Upper lobe of left lung (tissue), 6 donors: ENCODE results near the gene EPHA4. TPM values are rescaled to one million over a fixed set of nuclear protein-coding genes. Genes with fewer than 3 reads are reported as not detected.

Source experiments
- ATAC-seq, 2 donors: fragments of 200-7000 bp; cut with Tn5 transposase; one replicate each; pipeline ENCODE4 v1.9.1; 2022; ENCODE audit warnings: mild to moderate bottlenecking in 2 of 2, moderate library complexity in 2 of 2; ENCODE audit not compliant: low FRiP score in 2 of 2
- DNase-seq, 2 donors: peaks; one replicate each; pipeline ENCODE4 v3.0.0-alpha.2; 2019 to 2020
- H3K27ac ChIP-seq, 4 donors: fragments of 200-600 bp; sonication (generic); one replicate each; pipeline ENCODE4 v1.5.1; 2016 to 2019
- H3K27me3 ChIP-seq, 4 donors: fragments of 200-600 bp; sonication (generic); one replicate each; pipeline ENCODE4 v1.5.1; 2017 to 2019
- H3K36me3 ChIP-seq, 4 donors: fragments of 200-600 bp; sonication (generic); one replicate each; pipeline ENCODE4 v1.5.1; 2016 to 2019
- H3K4me1 ChIP-seq, 4 donors: fragments of 200-600 bp; sonication (generic); one replicate each; pipeline ENCODE4 v1.5.1; 2018 to 2019
- H3K4me3 ChIP-seq, 4 donors: fragments of 200-600 bp; sonication (generic); one replicate each; pipeline ENCODE4 v1.5.1; 2017 to 2019; ENCODE audit warnings: mild to moderate bottlenecking in 2 of 4, moderate library complexity in 1 of 4
- H3K9me3 ChIP-seq, 4 donors: fragments of 200-600 bp; sonication (generic); one replicate each; pipeline ENCODE4 v1.5.1; 2018 to 2019
- EP300 ChIP-seq, 4 donors: sonication (generic); formaldehyde crosslinking; IDR thresholded peaks; one replicate each; pipeline ENCODE4 v1.5.1; 2017; ENCODE audit warnings: antibody characterized with exemption in 4 of 4, control low read depth in 2 of 4
- POLR2A ChIP-seq, 4 donors: fragments of 450-650 bp; IDR thresholded peaks; one replicate each; pipeline ENCODE4 v1.5.1; 2016 to 2017; ENCODE audit warnings: antibody characterized with exemption in 4 of 4, mild to moderate bottlenecking in 2 of 4
- POLR2AphosphoS5 ChIP-seq, 2 donors: sonication (generic); formaldehyde crosslinking; IDR thresholded peaks; one replicate each; pipeline ENCODE4 v1.5.1; 2017; ENCODE audit warnings: antibody characterized with exemption in 2 of 2
- WGBS, 2 donors: methylation state at CpG; one replicate each; pipeline ENCODE4 v1.1.5; 2017 to 2018; 5-methylcytosine and 5-hydroxymethylcytosine counted together
- total RNA-seq, 6 donors: library from RNA; depleted of rRNA in 4 of 6; stranded (reverse); fragments of >200 nt in 4 of 6; gene quantifications; one replicate each; pipeline versions ENCODE4 v1.1.0 to v1.2.1, GENCODE V29; 2016 to 2021
- TF ChIP-seq, protein P1 (sequence below), 6 experiments: fragments of 450-650 bp in 4 of 6; fragments of 200-600 bp in 2 of 6; sonication (generic) in 2 of 6; IDR thresholded peaks; one replicate each; pipeline ENCODE4 v1.5.1; 2016 to 2019; ENCODE audit warnings: antibody characterized with exemption in 6 of 6
- donor health status: DM: no; HTN: no; CAD: no; lungs with moderate emphysema.
- donor health status: DM: no; HTN: yes; CAD: no; lungs with severe emphysema.

Gene EPHA4
- total RNA-seq, 6 donors from 2014 or later: 9.5 to 33.5 (median 22.3) TPM

DNA sequence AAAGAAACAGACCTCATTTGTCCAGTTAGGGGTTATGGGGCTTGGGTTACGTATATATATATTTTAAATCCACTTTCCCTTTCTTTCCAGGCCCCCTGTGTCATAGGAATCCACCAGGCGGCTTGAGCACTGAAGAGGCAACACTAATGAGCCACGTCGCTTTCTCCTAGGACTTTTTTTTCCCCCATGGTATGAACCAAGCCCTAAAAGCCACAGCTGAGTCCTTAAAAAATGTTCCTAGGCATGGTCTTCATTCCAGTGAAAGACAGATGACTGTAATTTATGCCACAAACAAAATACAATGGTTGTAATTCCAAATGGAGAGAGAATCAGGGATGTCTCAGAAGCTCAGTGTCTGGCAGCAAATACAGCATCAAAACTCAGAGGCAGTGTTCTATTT lies 146.8 kb downstream of the EPHA4 start:
- Histone ChIP-seq H3K27me3 (no peaks in the 10 kb centered on the region), H3K4me1 (no peaks in the 10 kb centered on the region), H3K9me3 (no peaks in the 10 kb centered on the region), H3K36me3 (peaks cover 0 to 6% (median 1%) of the 10 kb centered on the region in 4 donors), H3K4me3 (no peak overlapping the region), H3K27ac (no peak overlapping the region)
- ATAC-seq (no peak), DNase-seq (no peak)
- 95 to 97% methylated on average over 4 of the region's 4 CpGs for WGBS, 2 donors
- no peak for TF ChIP-seq POLR2A (IDR thresholded peaks at IDR 0.05)
- TF ChIP-seq POLR2AphosphoS5 (IDR thresholded peaks at IDR 0.05): no peak
- TF ChIP-seq, protein P1, sequence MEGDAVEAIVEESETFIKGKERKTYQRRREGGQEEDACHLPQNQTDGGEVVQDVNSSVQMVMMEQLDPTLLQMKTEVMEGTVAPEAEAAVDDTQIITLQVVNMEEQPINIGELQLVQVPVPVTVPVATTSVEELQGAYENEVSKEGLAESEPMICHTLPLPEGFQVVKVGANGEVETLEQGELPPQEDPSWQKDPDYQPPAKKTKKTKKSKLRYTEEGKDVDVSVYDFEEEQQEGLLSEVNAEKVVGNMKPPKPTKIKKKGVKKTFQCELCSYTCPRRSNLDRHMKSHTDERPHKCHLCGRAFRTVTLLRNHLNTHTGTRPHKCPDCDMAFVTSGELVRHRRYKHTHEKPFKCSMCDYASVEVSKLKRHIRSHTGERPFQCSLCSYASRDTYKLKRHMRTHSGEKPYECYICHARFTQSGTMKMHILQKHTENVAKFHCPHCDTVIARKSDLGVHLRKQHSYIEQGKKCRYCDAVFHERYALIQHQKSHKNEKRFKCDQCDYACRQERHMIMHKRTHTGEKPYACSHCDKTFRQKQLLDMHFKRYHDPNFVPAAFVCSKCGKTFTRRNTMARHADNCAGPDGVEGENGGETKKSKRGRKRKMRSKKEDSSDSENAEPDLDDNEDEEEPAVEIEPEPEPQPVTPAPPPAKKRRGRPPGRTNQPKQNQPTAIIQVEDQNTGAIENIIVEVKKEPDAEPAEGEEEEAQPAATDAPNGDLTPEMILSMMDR (IDR thresholded peaks at IDR 0.05): no peak
- TF ChIP-seq EP300 (IDR thresholded peaks at IDR 0.05): no peak

DNA sequence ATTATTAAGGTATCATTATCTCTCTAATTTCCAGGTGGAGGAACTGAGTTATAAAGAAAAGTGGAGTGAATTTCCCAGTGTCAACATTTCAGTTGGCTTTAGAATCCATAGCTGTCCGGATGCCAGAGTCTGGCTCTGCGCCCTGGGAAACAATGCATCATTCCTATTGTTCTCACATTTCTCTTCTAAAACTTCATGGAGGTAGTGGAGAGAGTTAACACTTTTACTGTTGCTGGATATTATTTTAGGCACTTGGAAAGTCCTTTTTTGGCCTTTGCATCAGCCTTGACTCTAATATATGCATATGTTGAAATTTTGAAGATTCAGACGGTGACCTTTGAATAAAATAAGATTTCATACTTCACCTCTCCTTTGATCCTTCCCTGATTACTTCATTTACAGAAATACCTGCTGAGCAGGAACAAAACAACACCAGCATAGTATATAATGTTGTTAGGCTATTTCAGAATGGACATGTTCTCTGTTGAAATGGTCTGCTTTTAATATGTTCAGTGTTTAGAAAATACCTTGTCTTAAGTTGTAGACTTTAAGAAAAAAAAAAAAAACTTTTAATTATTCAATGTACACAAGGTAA lies 148.8 kb downstream of the EPHA4 start:
- no peak overlapping the region for H3K27ac ChIP-seq
- no peak for DNase-seq
- no peaks in the 10 kb centered on the region for H3K27me3 ChIP-seq
- no peak for ATAC-seq
- no peaks in the 10 kb centered on the region for H3K9me3 ChIP-seq
- no peak for TF ChIP-seq EP300 (IDR thresholded peaks at IDR 0.05)
- TF ChIP-seq, protein P1 (IDR thresholded peaks at IDR 0.05): no peak
- no peak for TF ChIP-seq POLR2A (IDR thresholded peaks at IDR 0.05)
- TF ChIP-seq POLR2AphosphoS5 (IDR thresholded peaks at IDR 0.05): no peak
- H3K4me3 ChIP-seq: no peak overlapping the region
- H3K4me1 ChIP-seq: peaks cover 0 to 5% (median 0%) of the 10 kb centered on the region in 4 donors
- 58 to 74% methylated on average over 3 of the region's 3 CpGs for WGBS, 2 donors
- peaks cover 0 to 10% (median 1%) of the 10 kb centered on the region in 4 donors for H3K36me3 ChIP-seq

DNA sequence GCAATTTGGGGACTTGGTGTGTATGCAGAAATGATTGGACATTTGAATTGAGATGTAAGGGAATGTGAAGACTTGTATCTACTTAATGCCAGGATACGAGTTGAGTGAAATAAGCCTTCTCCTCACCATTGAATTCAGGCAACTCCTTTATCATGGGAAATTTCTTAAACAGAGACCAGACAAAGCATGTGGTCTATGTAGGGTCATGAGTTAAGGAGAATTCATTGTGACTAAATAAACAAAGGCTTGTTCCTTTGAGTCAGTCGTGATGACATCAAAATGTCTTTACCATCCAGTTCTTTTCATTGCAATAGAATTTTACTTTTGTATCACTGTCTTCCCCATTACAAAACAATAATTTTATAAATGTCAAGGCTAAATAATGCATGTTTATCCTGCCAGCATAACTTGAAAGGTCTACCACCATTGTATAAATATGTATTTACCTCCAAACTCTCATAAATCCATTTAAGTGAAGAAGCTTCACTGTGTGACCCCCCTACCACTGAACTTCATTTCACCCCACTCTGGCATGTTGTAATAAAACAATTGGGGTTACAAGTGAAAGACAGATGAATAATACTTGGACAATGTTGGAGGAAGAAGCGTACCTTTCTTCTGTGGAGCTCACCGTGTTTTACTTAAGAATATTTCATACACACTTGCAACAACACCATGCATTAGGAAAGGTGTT lies 149.4 kb downstream of the EPHA4 start:
- WGBS, 2 donors: 66 to 78% methylated on average over 4 of the region's 4 CpGs

DNA sequence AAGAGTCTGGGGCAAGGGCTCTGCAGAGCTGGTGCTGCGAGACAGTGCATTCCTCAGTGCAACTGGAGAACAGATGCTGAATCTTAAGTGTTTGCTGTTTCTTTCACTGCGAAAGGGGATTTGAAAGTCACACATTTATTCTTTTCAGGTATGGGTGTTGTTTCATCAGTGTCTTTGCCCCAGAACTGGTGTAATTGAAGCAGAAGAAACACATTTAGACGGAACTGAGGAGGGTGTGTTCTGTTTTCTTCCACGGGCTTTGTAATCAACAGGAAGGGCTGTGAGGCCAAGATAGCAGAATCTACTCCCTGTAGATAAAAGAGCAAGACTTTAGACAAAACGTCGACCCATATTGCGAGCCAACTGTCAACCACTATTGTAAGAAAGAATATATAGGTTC lies 151.9 kb downstream of the EPHA4 start:
- H3K4me1 ChIP-seq: peaks cover 0 to 5% (median 0%) of the 10 kb centered on the region in 4 donors
- peak in 2 of 4 donors; percentile 21 to 36 for TF ChIP-seq EP300 (IDR thresholded peaks at IDR 0.05)
- TF ChIP-seq POLR2A (IDR thresholded peaks at IDR 0.05): no peak
- no peak for TF ChIP-seq POLR2AphosphoS5 (IDR thresholded peaks at IDR 0.05)
- no peak overlapping the region for H3K27ac ChIP-seq
- ATAC-seq: no peak
- 42% methylated on average over 7 of the region's 7 CpGs for whole genome bisulfite sequencing, 2 donors
- H3K4me3 ChIP-seq: no peak overlapping the region
- H3K9me3 ChIP-seq: no peaks in the 10 kb centered on the region
- H3K36me3 ChIP-seq: peaks cover 0 to 7% (median 1%) of the 10 kb centered on the region in 4 donors
- DNase-seq: no peak
- no peaks in the 10 kb centered on the region for H3K27me3 ChIP-seq

More for the DNA sequence above, 149.4 kb downstream of the EPHA4 start:
- Histone ChIP-seq H3K4me1 (peaks cover 0 to 5% (median 0%) of the 10 kb centered on the region in 4 donors), H3K27me3 (no peaks in the 10 kb centered on the region), H3K4me3 (no peak overlapping the region), H3K27ac (no peak overlapping the region), H3K36me3 (peaks cover 0 to 10% (median 1%) of the 10 kb centered on the region in 4 donors), H3K9me3 (no peaks in the 10 kb centered on the region)
- ATAC-seq: no peak
- no peak for DNase-seq
- TF ChIP-seq EP300 (IDR thresholded peaks at IDR 0.05): no peak
- no peak for TF ChIP-seq POLR2A (IDR thresholded peaks at IDR 0.05)
- TF ChIP-seq, protein P1 (IDR thresholded peaks at IDR 0.05): no peak
- TF ChIP-seq POLR2AphosphoS5 (IDR thresholded peaks at IDR 0.05): no peak

DNA sequence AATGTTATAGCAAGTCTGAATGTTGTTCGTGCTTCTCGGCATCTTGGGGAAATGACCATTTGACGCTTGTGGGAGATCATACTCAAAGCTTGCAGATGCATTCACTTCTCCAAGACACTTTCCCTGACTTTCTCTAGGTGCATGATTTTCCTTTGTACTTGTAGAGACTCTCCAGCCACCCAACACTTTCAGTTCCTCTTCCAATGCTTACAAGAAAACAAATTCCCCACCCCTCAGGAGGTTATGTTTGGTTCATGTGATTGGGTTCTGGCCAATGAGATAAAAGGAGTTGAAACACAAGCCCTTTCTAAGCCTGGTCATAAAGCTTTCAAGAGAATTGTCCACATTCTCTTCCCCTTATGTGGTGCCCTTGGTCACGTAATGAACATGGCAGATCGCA lies 156.3 kb downstream of the EPHA4 start:
- H3K36me3 ChIP-seq: peaks cover 0 to 4% (median 0%) of the 10 kb centered on the region in 4 donors
- no peak for ATAC-seq
- DNase-seq: no peak
- no peaks in the 10 kb centered on the region for H3K27me3 ChIP-seq
- H3K9me3 ChIP-seq: no peaks in the 10 kb centered on the region
- H3K4me1 ChIP-seq: peaks cover 0 to 5% (median 0%) of the 10 kb centered on the region in 4 donors
- no peak overlapping the region for H3K27ac ChIP-seq
- TF ChIP-seq, protein P1 (IDR thresholded peaks at IDR 0.05): no peak
- no peak for TF ChIP-seq POLR2AphosphoS5 (IDR thresholded peaks at IDR 0.05)
- TF ChIP-seq POLR2A (IDR thresholded peaks at IDR 0.05): no peak
- no peak for TF ChIP-seq EP300 (IDR thresholded peaks at IDR 0.05)
- no peak overlapping the region for H3K4me3 ChIP-seq
- 91 to 93% methylated on average over 5 of the region's 5 CpGs for WGBS, 2 donors
